UCSD-AML1 (cell line): ENCODE measurements around the gene TCF3.
"Not testable (repeated sequence)": the region's sequence is repeated elsewhere in the genome, so short reads cannot be mapped to it uniquely, and the experiment has no call there.

Experiments used
- DNase-seq: peaks from one replicate; lab custom pipeline; 2025; ENCODE audit not compliant: unreplicated experiment; lab: John Stamatoyannopoulos, UW

Gene TCF3

DNA sequence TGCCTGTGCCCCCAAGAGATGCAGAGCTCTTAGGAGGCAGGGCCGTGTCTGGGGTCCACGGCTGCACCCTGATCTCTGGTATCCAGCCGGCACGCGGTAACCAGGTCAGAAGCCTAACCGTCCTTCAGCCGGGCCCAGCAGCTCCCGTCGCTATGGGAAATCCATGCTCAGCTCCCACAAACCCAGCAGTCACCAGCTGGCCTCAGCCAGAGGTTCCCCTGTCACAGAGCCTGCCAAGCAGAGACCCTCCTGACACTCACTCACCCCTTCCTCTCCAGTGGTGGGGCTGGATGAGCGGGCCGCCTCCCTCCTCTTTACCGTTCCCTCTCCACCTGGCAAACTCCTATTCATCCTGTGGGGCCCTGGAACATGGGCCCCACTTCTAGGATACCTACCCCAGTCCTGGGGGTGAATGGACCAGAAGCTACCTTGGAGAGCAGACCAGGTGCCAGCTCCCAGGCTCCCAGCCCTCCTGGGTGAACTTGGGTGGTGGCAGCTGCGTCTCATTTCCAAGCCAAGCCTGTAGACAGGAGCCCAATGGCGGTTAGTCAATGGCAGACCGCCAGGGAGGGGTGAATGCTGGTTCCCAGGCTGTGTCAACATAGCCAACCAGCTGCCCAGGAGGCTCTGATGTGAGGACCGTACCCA is 21.4 kb upstream of the TCF3 start:
- DNase-seq, result no peak

DNA sequence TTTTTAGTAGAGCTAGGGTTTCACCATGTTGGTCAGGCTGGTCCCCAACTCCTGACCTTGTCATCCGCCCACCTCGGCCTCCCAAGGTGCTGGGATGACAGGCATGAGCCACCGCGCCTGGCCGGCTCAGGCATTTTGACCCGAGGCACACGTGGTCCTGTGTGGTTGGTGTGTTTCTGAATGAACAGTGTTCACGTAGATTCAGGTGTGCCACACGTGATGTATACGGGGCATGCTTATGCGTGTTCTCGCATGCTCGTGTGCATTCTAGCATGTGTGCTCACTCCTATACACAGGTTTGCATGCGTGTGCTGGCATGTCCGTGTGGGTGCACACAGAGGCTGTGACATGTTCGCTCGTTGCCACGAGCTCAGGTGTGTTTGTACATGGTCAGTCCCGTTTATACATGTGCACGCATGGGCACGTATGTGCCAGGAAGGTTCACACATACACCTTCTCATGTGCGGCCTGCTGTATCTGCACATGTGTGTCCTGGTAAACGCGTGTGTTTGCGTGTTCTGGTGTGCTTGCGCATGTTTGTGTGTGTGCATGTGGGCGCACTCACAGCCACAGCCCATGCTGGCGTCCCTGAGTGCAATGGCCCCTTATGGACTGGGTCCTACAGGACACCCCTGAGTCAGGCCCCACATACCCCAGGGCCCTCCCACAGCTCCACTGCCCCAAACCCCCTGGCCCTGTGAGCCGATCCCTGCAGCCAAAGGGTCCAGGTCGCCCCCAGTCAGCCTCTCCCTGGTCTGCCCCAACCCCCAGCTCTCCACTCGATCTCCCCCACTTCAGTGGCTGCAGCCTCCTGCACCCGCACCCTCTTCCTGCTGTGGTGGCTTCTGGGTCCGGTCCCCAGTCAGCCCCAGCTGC is 20.6 kb upstream of the TCF3 start:
- DNase-seq, result no peak

DNA sequence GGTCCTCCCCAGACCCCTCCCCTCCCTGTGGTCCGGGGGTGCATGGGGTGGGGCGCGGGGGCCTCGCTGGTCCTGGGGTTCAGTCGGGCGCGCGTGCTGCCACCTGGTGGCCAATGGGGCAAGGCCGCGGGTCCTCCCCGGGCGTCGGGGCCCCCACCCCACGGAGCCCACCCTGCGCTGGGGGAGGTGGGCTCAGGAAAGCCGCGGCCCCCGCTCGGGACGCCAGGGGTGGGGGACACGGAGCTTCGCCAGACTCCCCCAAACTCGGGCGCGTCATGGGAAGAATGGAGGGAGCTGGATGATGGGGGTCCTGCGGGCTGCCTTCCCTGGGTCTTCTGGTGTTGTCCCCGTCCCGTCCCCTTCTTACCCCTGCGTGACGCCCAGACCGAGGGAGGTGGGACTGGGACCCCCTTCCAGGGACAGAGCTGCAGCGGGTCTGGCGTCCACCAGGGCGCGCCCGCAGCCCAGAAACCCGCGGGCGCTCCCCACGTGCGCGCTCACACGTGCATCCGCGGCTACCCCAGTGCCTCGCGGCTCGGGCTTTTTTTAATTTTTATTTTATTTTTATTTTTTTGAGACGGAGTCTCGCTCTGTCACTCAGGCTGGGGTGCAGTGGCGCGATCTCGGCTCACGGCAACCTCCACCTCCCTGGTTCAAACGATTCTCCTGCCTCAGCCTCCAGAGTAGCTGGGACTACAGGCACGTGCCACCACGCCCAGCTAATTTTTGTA is 19.8 kb upstream of the TCF3 start:
- peak; percentile 55 for DNase-seq

DNA sequence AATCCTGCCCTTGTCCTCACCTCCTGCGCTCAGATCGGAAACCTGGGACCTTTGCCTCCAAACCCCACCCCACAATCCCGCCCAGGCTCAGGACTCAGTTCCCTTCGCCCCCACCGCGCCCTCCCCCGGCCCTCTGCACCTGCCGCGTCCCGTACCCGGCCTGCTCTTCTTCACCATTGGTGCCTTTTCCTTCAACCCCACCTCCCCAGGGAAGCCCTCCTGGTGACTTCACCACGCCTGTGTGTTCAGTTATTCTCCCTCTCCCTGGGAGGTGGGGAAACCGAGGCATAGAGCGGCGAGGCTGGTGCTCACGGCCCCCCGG is 19.3 kb upstream of the TCF3 start:
- DNase-seq, result no peak

DNA sequence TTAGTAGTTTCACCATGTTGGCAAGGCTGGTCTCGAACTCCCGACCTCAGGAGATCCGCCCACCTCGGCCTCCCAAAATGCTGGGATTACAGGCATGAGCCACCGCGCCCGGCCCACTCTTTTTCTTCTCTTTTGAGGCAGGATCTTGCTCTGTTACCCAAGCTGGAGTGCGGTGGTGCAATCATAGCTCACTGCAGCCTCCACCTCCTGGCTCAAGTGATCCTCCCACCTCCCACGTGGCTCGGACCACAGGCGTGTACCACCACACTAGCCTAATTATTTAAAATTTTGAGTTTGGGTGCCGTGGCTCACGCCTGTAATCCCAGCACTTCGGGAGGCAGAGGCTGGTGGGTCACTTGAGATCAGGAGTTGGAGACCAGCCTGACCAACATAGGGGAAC is 18.3 kb upstream of the TCF3 start:
- DNase-seq, result not testable (repeated sequence)

DNA sequence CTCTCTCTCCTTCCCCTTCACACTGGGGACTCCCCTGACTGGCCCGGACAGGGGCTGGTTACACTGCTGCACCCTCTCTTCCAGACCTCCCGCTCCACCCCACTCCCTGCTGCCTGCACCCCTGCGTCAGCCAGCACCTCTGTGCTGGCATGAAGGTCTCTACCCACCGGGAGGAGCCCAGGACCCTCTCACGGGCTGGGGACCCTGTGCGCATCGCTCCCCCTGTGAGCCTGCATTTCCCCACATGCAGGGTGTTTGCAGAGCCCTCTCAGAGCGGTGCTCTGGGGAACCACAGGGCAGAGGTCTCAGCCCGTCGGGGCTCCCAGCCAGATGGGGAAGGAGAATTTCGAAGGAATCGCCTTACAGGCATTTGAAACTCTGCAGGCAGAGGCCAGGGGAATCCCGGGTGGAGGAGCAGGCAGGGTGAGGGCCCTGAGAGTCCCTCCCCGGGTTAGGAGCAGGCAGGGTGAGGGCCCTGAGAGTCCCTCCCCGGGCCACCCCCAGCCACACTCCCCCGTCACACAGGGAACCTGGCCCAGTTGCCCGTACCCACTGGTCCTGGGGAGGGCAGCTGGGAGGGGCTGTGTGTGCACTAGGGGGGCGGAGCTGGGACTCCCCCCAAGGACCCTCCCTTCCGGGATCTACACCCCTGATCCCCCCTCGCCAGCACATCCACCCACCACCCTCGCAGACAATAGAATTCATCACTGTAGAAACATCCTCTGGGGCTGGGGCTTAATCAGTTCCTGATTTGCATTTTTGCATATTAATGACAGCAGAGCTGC is 16.3 kb upstream of the TCF3 start:
- DNase-seq, result no peak

DNA sequence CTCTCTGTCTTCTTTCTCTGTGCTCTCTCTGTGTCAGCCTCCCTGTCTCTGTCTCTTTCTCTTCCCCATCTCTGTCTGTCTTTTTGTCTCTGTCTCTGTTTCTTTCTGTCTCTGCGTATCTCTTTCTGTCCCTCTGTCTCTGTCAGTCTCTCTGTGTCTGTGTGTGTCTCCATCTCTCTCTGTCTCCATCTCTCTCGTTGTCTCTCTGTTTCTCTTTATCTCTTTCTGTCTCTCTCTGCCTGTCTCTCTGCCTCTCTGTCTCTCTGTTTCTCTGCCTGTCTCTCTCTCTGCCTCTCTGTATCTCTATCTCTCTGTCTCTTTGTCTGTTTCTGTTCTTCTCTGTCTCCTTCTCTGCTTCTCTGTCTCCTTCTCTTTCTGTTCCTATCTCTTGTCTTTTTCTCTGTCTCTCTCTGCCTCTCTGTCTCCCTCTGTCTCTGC is 15.7 kb upstream of the TCF3 start:
- DNase-seq, result no peak

DNA sequence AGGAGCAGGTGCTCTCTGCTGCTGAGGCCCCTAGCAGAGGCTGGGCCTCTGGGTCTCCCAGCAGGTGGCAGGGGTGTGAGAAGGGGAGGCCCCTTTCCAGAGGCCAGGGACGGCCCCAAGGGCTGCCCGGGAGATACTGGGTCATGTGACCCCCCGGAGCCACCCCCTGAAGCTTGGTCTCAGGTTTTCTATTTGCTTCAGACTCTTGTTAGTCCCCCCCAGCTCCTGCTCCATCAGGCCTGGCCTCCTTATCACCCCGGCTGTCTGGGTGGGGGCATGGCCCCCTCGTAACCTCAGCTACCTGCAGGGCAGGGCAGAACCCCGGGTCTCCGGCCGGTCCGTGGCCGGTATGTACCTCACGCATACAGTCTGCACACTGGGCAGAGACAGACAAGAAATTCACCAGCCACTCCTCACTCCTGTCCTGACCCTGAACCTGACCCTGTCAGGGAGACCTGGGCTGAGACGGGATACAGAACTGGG is 13.2 kb upstream of the TCF3 start:
- no peak for DNase-seq

DNA sequence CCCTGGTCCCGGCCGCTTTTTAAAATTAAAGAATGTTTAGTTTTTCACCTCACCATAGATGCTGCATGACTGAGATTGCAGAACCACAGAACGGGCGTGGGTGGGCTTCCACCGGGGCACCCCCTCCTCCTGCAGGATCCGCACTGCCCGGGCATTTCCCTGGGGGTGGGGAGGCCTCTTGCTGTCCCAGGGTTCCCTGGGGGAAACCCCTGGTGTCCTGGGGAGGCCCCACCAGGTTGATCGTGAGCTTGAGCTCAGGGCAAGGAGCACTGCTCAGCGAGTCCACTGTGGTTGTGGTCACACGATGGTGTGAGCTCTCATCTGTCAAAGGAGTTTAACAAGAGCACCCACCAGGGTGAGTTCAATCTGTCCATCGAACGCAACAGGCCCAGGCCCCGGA is 11.4 kb upstream of the TCF3 start:
- DNase-seq, result no peak

DNA sequence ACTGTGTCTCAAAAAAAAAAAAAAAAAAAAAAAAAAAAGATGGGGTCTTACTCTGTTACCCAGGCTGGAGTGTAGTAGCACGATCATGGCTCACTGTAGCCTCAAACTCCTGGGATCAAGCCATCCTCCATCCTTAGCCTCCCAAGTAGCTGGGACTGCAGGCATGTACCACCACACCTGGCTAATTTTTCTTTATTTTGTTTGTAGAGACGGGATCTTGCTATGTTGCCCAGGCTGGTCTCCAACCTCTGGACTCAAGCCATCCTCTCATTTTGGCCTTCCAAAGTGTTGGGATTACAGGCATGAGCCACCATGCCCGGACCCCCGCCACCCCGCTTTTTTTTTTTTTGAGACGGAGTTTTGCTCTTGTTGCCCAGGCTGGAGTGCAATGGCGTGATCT is 10.8 kb upstream of the TCF3 start:
- DNase-seq, result not testable (repeated sequence)

DNA sequence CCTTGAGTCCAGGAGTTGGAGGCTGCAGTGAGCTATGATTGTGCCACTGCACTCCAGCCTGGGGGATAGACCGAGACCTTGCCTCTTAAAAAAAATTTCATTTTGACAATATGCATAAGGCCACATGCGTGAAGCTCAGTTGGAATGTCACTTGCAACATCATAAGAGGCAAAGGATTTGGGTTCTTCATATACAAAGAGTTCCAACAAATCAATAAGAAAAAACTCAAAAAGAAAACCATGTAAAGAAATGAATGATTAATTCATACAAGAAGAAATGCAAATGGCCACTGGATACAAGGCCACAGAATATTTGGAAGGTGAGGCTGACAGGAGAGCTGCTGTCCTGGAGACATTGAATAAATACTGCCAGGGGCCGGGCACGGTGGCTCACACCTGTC is 9.6 kb upstream of the TCF3 start:
- DNase-seq, result no peak

DNA sequence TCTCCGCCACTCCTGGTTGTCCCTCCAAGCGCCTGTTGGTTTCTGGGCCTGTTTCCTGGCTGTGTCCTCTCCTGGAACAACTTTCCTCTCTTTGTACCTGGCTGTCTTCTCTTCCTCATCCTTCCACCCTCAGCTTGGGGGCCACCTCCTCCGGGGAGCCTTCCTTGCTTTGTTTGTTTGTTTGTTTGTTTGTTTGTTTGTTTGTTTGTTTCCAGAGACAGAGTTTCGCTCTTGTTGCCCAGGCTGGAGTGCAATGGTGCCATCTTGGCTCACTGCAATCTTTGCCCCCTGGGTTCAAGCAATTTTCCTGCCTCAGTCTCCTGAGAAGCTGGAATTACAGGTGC is 6.6 kb upstream of the TCF3 start:
- no peak for DNase-seq

DNA sequence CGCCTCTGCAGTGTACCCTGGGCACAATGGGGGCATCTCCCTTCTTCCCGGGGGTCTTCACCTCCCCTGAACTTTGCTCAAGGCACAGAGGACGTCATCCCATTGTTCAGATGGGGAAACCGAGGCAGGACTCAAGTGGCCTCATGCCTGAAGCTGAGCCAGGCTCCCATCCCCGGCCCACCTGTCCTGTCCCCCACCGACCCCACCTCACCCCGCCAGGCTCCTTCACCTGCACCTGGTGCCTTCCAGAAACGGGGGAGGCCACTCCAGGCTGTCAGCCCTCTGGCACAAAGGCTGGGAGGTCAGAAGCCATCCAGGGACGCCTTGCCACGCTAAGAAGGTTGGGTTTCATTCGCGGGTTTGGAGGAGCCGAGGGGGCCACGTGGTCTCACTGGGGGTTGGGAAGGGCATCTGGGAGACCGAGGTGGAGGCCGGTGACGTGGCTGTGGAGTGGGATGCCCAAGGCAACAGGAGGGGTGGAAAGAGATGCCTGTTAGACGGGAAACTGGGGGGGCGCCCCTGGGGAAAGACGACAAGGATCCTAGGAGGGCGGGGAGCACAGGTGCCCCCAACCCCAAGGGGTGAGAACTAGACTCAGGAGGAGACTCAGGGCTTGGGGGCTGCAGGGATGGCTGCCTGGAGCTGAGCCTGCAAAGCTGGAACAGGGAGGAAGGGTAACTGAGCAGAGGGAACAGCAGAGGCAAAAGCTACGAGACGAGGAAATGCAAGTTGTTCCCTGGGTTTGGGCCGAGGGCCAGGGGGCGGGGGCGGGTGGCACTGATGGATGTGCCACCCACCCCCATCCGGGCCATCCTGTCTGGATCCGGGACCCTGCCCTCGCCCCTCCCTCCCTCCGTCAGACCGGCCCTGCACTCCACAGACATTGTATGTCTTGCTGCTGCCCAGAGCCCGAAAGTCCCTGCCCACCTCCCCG is 6.0 kb upstream of the TCF3 start:
- no peak for DNase-seq

DNA sequence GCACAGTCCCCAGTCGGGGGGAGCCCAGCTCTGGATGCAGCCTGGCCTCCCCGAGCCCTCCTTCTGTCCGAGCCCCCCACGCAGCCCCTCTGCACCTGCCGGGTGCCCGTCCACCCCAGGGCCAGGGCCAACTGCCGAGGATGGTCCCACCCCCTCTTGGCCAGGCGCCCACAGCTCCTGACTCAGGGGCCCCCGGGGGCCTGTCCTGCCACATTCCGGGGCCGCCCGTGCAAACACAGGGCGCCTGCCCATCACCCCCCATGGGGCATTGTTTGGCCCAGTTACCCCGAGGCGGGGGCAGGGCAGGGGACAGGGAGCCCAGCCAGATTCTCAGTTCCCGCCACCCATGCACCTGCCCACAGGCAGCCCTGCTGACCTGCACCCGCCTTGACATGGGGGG is 5.3 kb upstream of the TCF3 start:
- DNase-seq, result no peak

DNA sequence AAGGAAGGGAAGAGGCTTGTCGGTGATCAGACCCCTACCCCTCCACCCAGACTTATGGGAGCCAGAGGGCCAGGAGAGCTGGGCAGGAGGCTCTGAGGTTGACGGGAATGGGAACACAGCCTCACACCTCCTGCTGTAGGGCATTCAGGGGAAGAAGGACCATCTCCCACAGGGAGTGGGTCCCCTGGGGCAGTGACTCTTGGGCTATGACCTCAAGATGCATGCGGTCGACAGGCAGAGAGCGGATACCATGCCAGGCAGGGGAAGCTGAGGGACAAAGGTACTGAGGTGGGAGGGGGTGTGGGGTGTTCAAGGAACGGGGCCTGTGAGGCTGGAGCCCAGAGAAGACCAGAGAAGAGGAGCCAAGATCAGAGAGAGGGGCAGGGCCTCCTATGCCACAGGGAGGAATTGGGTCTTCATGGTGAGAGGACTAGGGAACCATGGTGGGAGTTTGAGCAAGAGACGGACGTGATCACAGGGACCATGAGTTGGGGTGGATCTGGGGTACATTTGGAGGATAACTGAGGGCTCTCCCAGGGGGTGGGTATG is 4.6 kb upstream of the TCF3 start:
- DNase-seq, result no peak

DNA sequence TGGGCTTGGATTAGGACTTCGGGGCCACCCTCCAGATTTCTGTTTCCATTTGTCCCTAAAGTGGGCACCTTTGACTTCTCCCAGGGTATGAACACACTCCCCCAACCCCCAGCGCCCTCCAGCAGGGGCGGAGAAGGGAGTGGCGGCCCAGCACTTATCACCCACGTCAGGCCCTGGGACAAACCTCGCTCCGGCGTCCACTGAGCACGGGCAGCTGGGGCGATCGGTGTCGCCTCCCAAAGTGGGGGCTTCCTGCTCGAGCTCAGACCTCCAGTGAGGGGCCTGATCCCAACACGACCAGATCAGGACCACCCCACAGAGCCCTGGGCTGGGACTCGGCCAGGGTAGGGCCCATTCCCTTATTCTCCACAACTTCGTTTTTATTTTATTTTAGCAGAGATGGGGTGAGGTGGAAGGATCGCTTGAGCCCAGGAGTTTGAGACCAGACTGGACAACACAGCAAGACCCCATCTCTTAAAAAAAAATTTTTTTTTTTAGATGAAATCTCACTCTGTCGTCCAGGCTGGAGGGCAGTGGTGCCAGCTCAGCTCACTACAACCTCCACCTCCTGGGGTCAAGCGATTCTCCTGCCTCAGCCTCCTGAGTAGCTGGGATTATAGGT is 3.7 kb upstream of the TCF3 start:
- no peak for DNase-seq

DNA sequence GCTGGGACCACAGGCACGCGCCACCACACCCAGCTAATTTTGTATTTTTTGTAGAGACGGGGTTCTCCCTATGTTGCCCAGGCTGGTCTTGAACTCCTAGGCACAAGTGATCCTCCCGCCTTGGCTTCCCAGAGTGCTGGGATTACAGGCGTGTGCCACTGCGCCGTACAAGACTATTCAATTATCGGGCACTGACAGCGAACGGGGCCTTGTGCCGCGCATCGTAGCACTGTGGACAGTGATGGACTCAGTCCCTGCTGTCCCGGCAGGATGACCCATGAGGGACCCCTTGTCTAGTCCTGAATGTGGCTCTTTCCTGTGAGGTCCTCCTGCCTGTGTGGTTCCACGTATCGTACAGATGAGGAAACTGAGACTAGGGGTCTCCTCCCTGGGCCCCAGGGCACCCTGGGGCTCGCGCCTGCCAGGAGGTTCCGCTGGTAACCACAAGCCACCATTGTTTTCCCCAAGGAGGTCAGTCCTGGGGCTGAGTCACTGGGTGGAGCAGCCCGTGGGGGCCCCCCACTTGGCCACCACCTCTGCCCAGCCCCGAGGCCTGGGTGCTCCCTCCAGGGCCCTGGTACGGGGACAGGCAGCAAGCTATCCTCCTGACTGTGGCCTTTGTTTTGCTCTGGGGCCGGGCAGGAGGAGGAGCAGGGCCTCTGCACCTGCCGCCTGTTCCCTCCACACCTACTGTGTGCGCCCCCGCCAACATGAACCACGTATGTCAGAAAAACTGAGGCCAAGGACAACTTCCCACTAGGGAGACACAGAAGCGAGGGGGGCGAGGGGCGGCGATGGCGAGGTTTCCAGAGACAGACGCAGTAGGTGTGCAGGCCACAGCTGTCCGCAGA is 2.9 kb upstream of the TCF3 start:
- no peak for DNase-seq

DNA sequence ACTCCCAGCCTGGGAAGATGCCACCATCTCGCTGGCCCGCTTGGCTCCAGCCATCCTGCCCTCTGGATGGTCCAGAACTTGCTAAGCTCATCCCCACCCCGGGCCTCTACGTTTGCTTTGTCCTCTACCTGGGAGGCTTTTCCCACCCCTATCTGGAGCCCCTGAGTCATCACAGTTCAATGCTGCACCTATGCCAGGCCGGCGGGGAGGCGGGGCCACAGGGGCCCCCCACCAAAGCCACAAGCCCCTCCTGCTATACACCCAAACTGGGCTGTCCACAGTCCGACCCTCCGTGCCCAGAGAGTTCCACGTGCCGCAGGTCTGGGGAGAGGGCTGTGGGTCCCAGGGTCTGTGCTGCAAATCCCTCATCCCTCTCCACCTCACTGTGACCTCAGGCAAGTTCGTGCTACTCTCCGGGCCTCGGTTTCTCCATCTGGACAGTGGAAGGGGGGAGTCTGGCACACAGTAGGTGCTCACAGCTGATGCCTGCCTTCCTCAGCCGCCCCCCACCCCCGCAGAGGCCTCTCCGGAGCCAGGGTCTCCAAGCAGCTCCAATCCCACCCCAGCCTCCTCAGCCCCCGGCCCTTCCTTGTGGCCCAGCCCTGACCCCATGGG is 1.9 kb upstream of the TCF3 start:
- no peak for DNase-seq
